HEK293 (cell line): ENCODE results near the gene FILIP1L.

Experiments used
- CTCF ChIA-PET: fragments of 350-600 bp; formaldehyde crosslinking; extraction: SDS; loops from one replicate; lab custom pipeline; 2021; ENCODE audit warnings: antibody characterized with exemption; lab: Yijun Ruan, JAX
- POLR2A ChIA-PET: fragments of 300-600 bp; formaldehyde crosslinking; extraction: SDS; loops from one replicate; lab custom pipeline; 2020; ENCODE audit warnings: antibody characterized with exemption, inconsistent platforms; lab: Yijun Ruan, JAX
- H3K27ac ChIP-seq: fragments of 200-500 bp; sonication (Bioruptor generic); 2 replicates; pipeline ENCODE4 v1.5.1; 2014; ENCODE audit warnings: low read depth, low read length, control low read depth, inconsistent platforms; ENCODE audit errors: extremely low read depth
- H3K36me3 ChIP-seq, 2 experiments: fragments of 200-500 bp in 1 of 2; sonication (Bioruptor generic) in 1 of 2; 1 replicate in 1 of 2; 2 replicates in 1 of 2; pipeline ENCODE4 v1.5.1; 2014 to 2017; ENCODE audit warnings: inconsistent platforms in 2 of 2, low read length in 2 of 2; ENCODE audit not compliant: control insufficient read depth in 2 of 2, insufficient read depth in 1 of 2
- H3K4me1 ChIP-seq: fragments of 200-500 bp; sonication (Bioruptor generic); 2 replicates; pipeline ENCODE4 v1.5.1; 2014; ENCODE audit warnings: mild to moderate bottlenecking, low read length, inconsistent platforms; ENCODE audit not compliant: control insufficient read depth, insufficient read depth
- H3K4me3 ChIP-seq: 2 replicates; pipeline ENCODE4 v1.5.1; 2011; ENCODE audit warnings: low read depth, mild to moderate bottlenecking, control low read depth, low read length, moderate library complexity
- H3K9me3 ChIP-seq: fragments of 200-500 bp; sonication (Bioruptor generic); 2 replicates; pipeline ENCODE4 v1.5.1; 2014; ENCODE audit warnings: low read depth, low read length, inconsistent platforms; ENCODE audit not compliant: control insufficient read depth, insufficient read depth
- KLF8 ChIP-seq: fragments of 450-650 bp; formaldehyde crosslinking; IDR thresholded peaks from 2 replicates; pipeline ENCODE4 v1.5.1; 2016; ENCODE audit warnings: missing biosample characterization, missing genetic modification characterization
- PATZ1 ChIP-seq: fragments of 450-650 bp; formaldehyde crosslinking; IDR thresholded peaks from 2 replicates; pipeline ENCODE4 v1.5.1; 2016; ENCODE audit warnings: missing biosample characterization, missing genetic modification characterization
- PRDM1 ChIP-seq: fragments of 450-650 bp; formaldehyde crosslinking; IDR thresholded peaks from 2 replicates; pipeline ENCODE4; 2016; ENCODE audit warnings: missing biosample characterization, missing genetic modification characterization
- PRDM10 ChIP-seq: fragments of 450-650 bp; formaldehyde crosslinking; IDR thresholded peaks from 2 replicates; pipeline ENCODE4 v1.5.1; 2016; ENCODE audit warnings: missing biosample characterization, missing genetic modification characterization
- PRDM4 ChIP-seq: fragments of 450-650 bp; formaldehyde crosslinking; IDR thresholded peaks from 2 replicates; pipeline ENCODE4 v1.5.1; 2017; ENCODE audit warnings: missing biosample characterization, missing genetic modification characterization
- SP7 ChIP-seq: fragments of 450-650 bp; formaldehyde crosslinking; IDR thresholded peaks from 2 replicates; pipeline ENCODE4 v1.5.1; 2016; ENCODE audit warnings: missing biosample characterization, missing genetic modification characterization
- ZBTB17 ChIP-seq: fragments of 450-650 bp; formaldehyde crosslinking; IDR thresholded peaks from 2 replicates; pipeline ENCODE4 v1.5.1; 2016; ENCODE audit warnings: missing biosample characterization, missing genetic modification characterization
- ZBTB20 ChIP-seq: fragments of 450-650 bp; formaldehyde crosslinking; IDR thresholded peaks from 2 replicates; pipeline ENCODE4 v1.5.1; 2016; ENCODE audit warnings: missing biosample characterization, missing genetic modification characterization
- ZBTB7A ChIP-seq: fragments of 450-650 bp; formaldehyde crosslinking; IDR thresholded peaks from 2 replicates; pipeline ENCODE4 v1.5.1; 2016; ENCODE audit warnings: low read depth, missing biosample characterization, missing genetic modification characterization
- ZNF335 ChIP-seq: fragments of 450-650 bp; formaldehyde crosslinking; conservative IDR thresholded peaks from 2 replicates; pipeline ENCODE4 v1.5.1; 2016; ENCODE audit warnings: missing biosample characterization, missing genetic modification characterization
- ZNF600 ChIP-seq: fragments of 450-650 bp; formaldehyde crosslinking; IDR thresholded peaks from 2 replicates; pipeline ENCODE4 v1.5.1; 2016; ENCODE audit warnings: missing biosample characterization, missing genetic modification characterization

FILIP1L gene

GRCh38 chr3:99823723-99824711 lies 290.3 kb downstream of the FILIP1L start:
- H3K36me3 ChIP-seq: peaks cover 0 to 2% of the 10 kb centered on the region in 2 experiments; a peak in 1 of 3 replicates
- TF ChIP-seq ZNF600 (0 out of 2 replicates have a peak, but pooled peaks have one; percentile 32), PRDM10 (tag by site-specific recombination) (peak; percentile 73), ZBTB17 (tag by site-specific recombination) (peak; percentile 82), PRDM4 (tag by site-specific recombination) (no peak), ZBTB20 (tag by site-specific recombination) (peak; percentile 57; the same call in 1 of the 2 replicates), ZBTB7A (tag by site-specific recombination) (no peak), ZNF335 (tag by site-specific recombination) (0 out of 2 replicates have a peak, but pooled peaks have one; percentile 14)
- H3K4me1 ChIP-seq: peaks cover 10% of the 10 kb centered on the region; the same call in 1 of the 2 replicates
- no peak overlapping the region for H3K27ac ChIP-seq
- no peak overlapping the region for H3K4me3 ChIP-seq
- ChIA-PET POLR2A (interaction anchor here (0.6 kb wide), 2 partner anchors 12 to 440 kb away, joined by 4 to 7 read pairs; no protein-coding TSS in a partner anchor), CTCF (interaction anchor here (0.6 to 2.3 kb wide), 2 partner anchors 8 to 223 kb away, joined by 5 to 11 read pairs; no protein-coding TSS in a partner anchor)
- H3K9me3 ChIP-seq: no peaks in the 10 kb centered on the region

- Histone ChIP-seq H3K27ac (no peak overlapping the region), H3K36me3 (peaks cover 0 to 2% of the 10 kb centered on the region in 2 experiments; a peak in 1 of 3 replicates), H3K4me3 (no peak overlapping the region; the same call in 1 of the 2 replicates), H3K4me1 (peaks cover 3% of the 10 kb centered on the region), H3K9me3 (no peaks in the 10 kb centered on the region)
- POLR2A ChIA-PET: no interaction called here
- CTCF ChIA-PET: interaction anchor here (1.8 kb wide), 1 partner anchor 13 kb away, joined by 5 read pairs; no protein-coding TSS in a partner anchor
- no peak for TF ChIP-seq KLF8 (tag by site-specific recombination)
- no peak for TF ChIP-seq PRDM1 (tag by site-specific recombination)
- no peak for TF ChIP-seq PATZ1
- no peak for TF ChIP-seq SP7 (tag by site-specific recombination)
Observed at GRCh38 chr3:99818818-99819217, 295.5 kb downstream of the FILIP1L start.
